ENCODE results near the gene REPS1.

DNA sequence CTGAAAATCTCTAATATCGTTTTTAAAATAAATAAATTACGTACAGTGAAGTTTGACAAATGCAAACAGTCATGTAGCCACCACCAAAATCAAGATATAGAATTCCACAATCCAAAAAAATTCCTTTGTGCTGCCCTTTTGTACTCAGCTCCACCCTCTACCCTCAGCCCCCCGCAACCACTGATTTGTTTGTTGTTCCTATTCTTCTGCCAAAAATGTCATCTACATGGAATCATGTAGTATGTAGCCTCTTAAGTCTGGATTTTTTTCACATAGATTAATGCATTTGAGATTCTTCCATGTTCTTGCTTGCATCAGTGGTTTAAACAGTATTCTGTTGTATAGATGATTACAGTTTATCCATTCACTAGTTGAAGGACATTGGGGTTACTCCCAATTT lies 8.5 kb upstream of the REPS1 start:
- TF ChIP-seq POLR2A (IDR thresholded peaks at IDR 0.05) (no peak), POLR2AphosphoS5 (IDR thresholded peaks at IDR 0.05) (no peak)
- TF ChIP-seq, protein P1, sequence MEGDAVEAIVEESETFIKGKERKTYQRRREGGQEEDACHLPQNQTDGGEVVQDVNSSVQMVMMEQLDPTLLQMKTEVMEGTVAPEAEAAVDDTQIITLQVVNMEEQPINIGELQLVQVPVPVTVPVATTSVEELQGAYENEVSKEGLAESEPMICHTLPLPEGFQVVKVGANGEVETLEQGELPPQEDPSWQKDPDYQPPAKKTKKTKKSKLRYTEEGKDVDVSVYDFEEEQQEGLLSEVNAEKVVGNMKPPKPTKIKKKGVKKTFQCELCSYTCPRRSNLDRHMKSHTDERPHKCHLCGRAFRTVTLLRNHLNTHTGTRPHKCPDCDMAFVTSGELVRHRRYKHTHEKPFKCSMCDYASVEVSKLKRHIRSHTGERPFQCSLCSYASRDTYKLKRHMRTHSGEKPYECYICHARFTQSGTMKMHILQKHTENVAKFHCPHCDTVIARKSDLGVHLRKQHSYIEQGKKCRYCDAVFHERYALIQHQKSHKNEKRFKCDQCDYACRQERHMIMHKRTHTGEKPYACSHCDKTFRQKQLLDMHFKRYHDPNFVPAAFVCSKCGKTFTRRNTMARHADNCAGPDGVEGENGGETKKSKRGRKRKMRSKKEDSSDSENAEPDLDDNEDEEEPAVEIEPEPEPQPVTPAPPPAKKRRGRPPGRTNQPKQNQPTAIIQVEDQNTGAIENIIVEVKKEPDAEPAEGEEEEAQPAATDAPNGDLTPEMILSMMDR (IDR thresholded peaks at IDR 0.05) = no peak

All from transverse colon (tissue), 4 donors.